AG09309 (cell line): ENCODE results near the gene HAAO.

Source experiments
- DNase-seq: peaks from one replicate; pipeline ENCODE4 v3.0.0-alpha.2; 2010; ENCODE audit warnings: low read depth
- H3K4me3 ChIP-seq: 2 replicates; pipeline ENCODE4 v1.5.1; 2011; ENCODE audit warnings: mild to moderate bottlenecking, low read depth, low read length, moderate library complexity; ENCODE audit not compliant: control insufficient read depth
- TF ChIP-seq, protein P1 (sequence below): IDR thresholded peaks from 2 replicates; pipeline ENCODE4 v1.5.1; 2011; ENCODE audit warnings: mild to moderate bottlenecking, low read depth, low read length, inconsistent platforms; ENCODE audit not compliant: insufficient read depth, control insufficient read depth; ENCODE audit errors: missing control alignments

Gene HAAO

DNA sequence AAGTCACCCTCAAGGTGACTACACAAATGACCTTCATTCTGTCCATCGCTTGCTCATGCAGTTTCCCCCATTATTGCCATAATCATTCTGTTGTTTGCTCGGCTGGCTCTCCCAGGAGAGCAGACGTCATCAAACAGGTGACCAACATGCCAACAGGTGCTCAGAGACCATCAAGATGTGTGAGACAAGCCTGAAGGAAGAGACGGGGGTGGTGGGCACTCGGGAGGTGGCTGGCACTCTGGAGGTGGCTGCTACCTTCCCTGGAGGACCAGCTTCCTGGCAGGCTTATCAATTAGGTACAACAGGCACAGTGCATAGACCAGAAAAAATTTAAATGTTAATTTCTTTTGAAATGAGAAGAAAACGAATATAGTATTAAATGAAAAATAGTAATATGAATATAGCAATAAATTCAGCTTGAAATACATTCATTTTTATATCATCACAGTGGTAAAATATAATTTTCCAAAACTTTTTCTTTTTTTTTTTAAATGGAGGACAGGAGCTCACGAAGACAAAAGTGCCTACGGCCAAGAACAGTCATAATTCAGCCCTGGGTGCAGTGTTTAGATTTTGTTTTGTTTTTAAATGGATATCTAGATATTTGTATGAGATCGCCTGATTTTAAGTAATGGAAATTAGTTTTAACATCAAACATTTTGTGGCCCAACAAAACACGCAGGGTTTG is 16.9 kb upstream of the HAAO start:
- no peak for DNase-seq
- TF ChIP-seq, protein P1, sequence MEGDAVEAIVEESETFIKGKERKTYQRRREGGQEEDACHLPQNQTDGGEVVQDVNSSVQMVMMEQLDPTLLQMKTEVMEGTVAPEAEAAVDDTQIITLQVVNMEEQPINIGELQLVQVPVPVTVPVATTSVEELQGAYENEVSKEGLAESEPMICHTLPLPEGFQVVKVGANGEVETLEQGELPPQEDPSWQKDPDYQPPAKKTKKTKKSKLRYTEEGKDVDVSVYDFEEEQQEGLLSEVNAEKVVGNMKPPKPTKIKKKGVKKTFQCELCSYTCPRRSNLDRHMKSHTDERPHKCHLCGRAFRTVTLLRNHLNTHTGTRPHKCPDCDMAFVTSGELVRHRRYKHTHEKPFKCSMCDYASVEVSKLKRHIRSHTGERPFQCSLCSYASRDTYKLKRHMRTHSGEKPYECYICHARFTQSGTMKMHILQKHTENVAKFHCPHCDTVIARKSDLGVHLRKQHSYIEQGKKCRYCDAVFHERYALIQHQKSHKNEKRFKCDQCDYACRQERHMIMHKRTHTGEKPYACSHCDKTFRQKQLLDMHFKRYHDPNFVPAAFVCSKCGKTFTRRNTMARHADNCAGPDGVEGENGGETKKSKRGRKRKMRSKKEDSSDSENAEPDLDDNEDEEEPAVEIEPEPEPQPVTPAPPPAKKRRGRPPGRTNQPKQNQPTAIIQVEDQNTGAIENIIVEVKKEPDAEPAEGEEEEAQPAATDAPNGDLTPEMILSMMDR, result no peak
- H3K4me3 ChIP-seq, result peak overlapping the region; percentile 45

- H3K4me3 ChIP-seq, result no peak overlapping the region
- TF ChIP-seq, protein P1, result no peak
- no peak for DNase-seq
These were observed 15.9 kb upstream of the HAAO start for GRCh38 chr2:42808301-42808700.

- no peak overlapping the region for H3K4me3 ChIP-seq
- TF ChIP-seq, protein P1, result no peak
- no peak for DNase-seq
These were observed 14.4 kb upstream of the HAAO start for GRCh38 chr2:42806786-42807185.

DNA sequence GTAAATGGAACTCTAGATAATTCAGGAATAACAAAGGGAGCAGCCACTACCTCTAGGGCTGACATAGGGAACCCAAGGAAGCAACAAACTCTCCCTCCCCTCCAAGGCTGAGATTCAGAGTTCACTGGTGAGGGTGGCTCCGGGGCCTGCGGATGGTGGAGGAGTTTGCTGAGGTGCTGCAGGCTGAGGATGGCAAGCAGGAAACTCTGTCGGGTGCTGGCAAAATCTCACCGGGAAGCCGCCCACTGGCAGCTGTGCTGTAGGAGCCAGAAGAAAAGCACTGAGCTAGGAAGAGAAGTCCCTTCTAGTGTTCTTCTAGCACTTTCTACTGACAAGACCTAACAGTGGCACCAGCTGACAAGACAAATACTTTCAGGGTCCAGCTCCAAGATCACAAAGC is 12.5 kb upstream of the HAAO start:
- H3K4me3 ChIP-seq, result no peak overlapping the region
- TF ChIP-seq, protein P1, result no peak
- no peak for DNase-seq

- no peak overlapping the region for H3K4me3 ChIP-seq
- TF ChIP-seq, protein P1, result no peak
- DNase-seq, result no peak
These were observed 12.0 kb upstream of the HAAO start for GRCh38 chr2:42804338-42804737.

- H3K4me3 ChIP-seq, result no peak overlapping the region
- TF ChIP-seq, protein P1, result no peak
These were observed 9.8 kb upstream of the HAAO start for GRCh38 chr2:42802150-42802549.

More at GRCh38 chr2:42802150-42802549, 9.8 kb upstream of the HAAO start:
- DNase-seq, result no peak
